ENCODE data around the gene MXI1. TPM values are rescaled to one million over a fixed set of nuclear protein-coding genes. Genes with fewer than 3 reads are reported as not detected.

MXI1 gene
- total and polyA plus RNA-seq, 2 of the 4 experiments (the other 2 are of a cell fraction) = 7.2 to 11.8 TPM

- no peak overlapping the region for H3K4me3 ChIP-seq (ENCODE audit: insufficient read depth, low read depth, low read length)
- no peak overlapping the region for H3K4ac ChIP-seq (ENCODE audit: low read depth, low read length)
- H2AK5ac ChIP-seq (ENCODE audit: low read depth, low read length) = no peak overlapping the region
- DNase-seq = no peak
- H4K5ac ChIP-seq (ENCODE audit: low read depth, low read length) = no peak overlapping the region
- H4K91ac ChIP-seq (ENCODE audit: insufficient read depth, low read depth, low read length) = no peak overlapping the region
- no peak overlapping the region for H3K27ac ChIP-seq (ENCODE audit: insufficient read depth, low read length)
- H3K36me3 ChIP-seq (ENCODE audit: control insufficient read depth, insufficient read depth, low read length) = no peaks in the 10 kb centered on the region
- H3K4me2 ChIP-seq (ENCODE audit: low read depth, low read length) = peak overlapping the region; percentile 16; the same call in 1 of the 2 replicates
- H4K8ac ChIP-seq (ENCODE audit: low read depth in 2 of 2, low read length in 2 of 2) = no peak overlapping the region
- no peak overlapping the region for H2BK120ac ChIP-seq (ENCODE audit: low read depth, low read length)
- ChIA-PET CTCF (interaction anchor here (1.7 kb wide), 1 partner anchor 10 kb away, joined by 6 read pairs; no protein-coding TSS in a partner anchor), POLR2A (ENCODE audit: unreplicated experiment) (no interaction called here)
- in situ Hi-C loops (cut with MboI; ENCODE audit: low sequenced_read_pairs) (no loop called here), dilution Hi-C loops (cut with HindIII; ENCODE audit: low sequenced_read_pairs, unreplicated experiment) (no loop called here), intact Hi-C loops (cut with micrococcal nuclease) (no loop called here)
- H3K18ac ChIP-seq (ENCODE audit: low read depth, low read length) = no peak overlapping the region
- no peaks in the 10 kb centered on the region for H3K79me1 ChIP-seq (ENCODE audit: low read depth in 1 of 2, low read length in 2 of 2)
- no peak for ATAC-seq (ENCODE audit: low read depth)
- no peak overlapping the region for H2BK20ac ChIP-seq (ENCODE audit: low read depth, low read length)
- H3K56ac ChIP-seq (ENCODE audit: extremely low read depth, insufficient read depth, low read length) = no peak overlapping the region
- H3K9ac ChIP-seq (ENCODE audit: low read depth, low read length) = no peak overlapping the region
- H4K20me1 ChIP-seq (ENCODE audit: insufficient read depth, low read length) = no peaks in the 10 kb centered on the region
- no peak overlapping the region for H2BK15ac ChIP-seq (ENCODE audit: low read depth, low read length)
- H3K27me3 ChIP-seq (ENCODE audit: control insufficient read depth, insufficient read depth, low read length) = no peaks in the 10 kb centered on the region
- TF ChIP-seq SMC3 (IDR thresholded peaks at IDR 0.05; ENCODE audit: low read depth, low read length) (no peak), MAFK (IDR thresholded peaks at IDR 0.05; ENCODE audit: low read depth, low read length) (no peak), ELK1 (IDR thresholded peaks at IDR 0.05; ENCODE audit: borderline replicate concordance, low read depth, low read length) (no peak), MAZ (IDR thresholded peaks at IDR 0.05; ENCODE audit: borderline replicate concordance, low read depth, low read length) (no peak), RAD21 (IDR thresholded peaks at IDR 0.05; ENCODE audit: low read length) (no peak), FOS (IDR thresholded peaks at IDR 0.05; ENCODE audit: low read depth, low read length) (no peak), CTCF (conservative IDR thresholded peaks at IDR 0.05; ENCODE audit: low read depth, low read length) (no peak), RCOR1 (IDR thresholded peaks at IDR 0.05; ENCODE audit: insufficient replicate concordance, low read length) (no peak), RFX5 (IDR thresholded peaks at IDR 0.05; ENCODE audit: low read depth, low read length) (no peak), BHLHE40 (IDR thresholded peaks at IDR 0.05; ENCODE audit: low read depth, low read length) (no peak), USF2 (IDR thresholded peaks at IDR 0.05; ENCODE audit: low read depth, low read length) (no peak), CEBPB (IDR thresholded peaks at IDR 0.05; ENCODE audit: low read depth, low read length) (no peak), NFE2L2 (IDR thresholded peaks at IDR 0.05; ENCODE audit: low read depth, low read length) (no peak)
- no peaks in the 10 kb centered on the region; the same call in 1 of the 2 replicates for H3K4me1 ChIP-seq (ENCODE audit: control insufficient read depth, insufficient read depth, low read length)
- no peak overlapping the region for H3K14ac ChIP-seq (replicated peaks; ENCODE audit: low read depth, low read length)
- no peak overlapping the region for H3K23ac ChIP-seq (ENCODE audit: low read depth, low read length)
- H3K9me3 ChIP-seq (ENCODE audit: control insufficient read depth, insufficient read depth, low read length) = no peaks in the 10 kb centered on the region
- H2AK9ac ChIP-seq (replicated peaks; ENCODE audit: low read depth, low read length, poor library complexity) = no peak overlapping the region
- 67% methylated on average over 1 of the region's 2 CpGs; no CpG with 5 or more reads in 1 of the 2 experiments for WGBS, 2 experiments (ENCODE audit: extremely low coverage in 2 of 2, insufficient read length in 1 of 2)
- H2AFZ ChIP-seq (replicated peaks; ENCODE audit: low read length, poor library complexity) = no peak overlapping the region
- no peak overlapping the region for H2BK5ac ChIP-seq (ENCODE audit: low read depth, low read length, poor library complexity, severe bottlenecking)
- H3K9me1 ChIP-seq (ENCODE audit: insufficient read depth, low read length) = no peaks in the 10 kb centered on the region
- BruUV-seq (replicated peaks) = no TSS peak
These were observed 61.6 kb downstream of the MXI1 start for GRCh38 chr10:110268971-110269370.
